H1 (cell line): ENCODE measurements around the gene ARHGAP22. TPM values are rescaled to one million over a fixed set of nuclear protein-coding genes. Genes with fewer than 3 reads are reported as not detected.

ENCODE experiments used
- CTCF ChIA-PET: fragments of 300-600 bp; sonication (Branson Sonifier 250); formaldehyde crosslinking; loops from one replicate; lab custom pipeline; 2021; ENCODE audit not compliant: partially characterized antibody; lab: Charles Lee
- POLR2A ChIA-PET: fragments of 300-600 bp; sonication (Branson Sonifier 250); formaldehyde crosslinking; loops from one replicate; lab custom pipeline; 2021; ENCODE audit warnings: inconsistent platforms; ENCODE audit not compliant: partially characterized antibody; lab: Charles Lee
- DNase-seq, 2 experiments: peaks; one replicate each; pipeline versions ENCODE4 v3.0.0 to v3.0.0-alpha.2; 2010 to 2022; ENCODE audit warnings: low spot score in 2 of 2, low read depth in 1 of 2, mixed read lengths in 1 of 2
- FAIRE-seq: peaks from 2 replicates; lab custom pipeline; 2011; peaks lifted over from hg19 to GRCh38; lab: Jason Lieb, UNC
- H2AFZ ChIP-seq: 2 replicates; pipeline ENCODE4 v1.8.1; 2012; ENCODE audit warnings: low read length, inconsistent platforms
- H2AK5ac ChIP-seq: 2 replicates; pipeline ENCODE4 v1.6.1; 2013; ENCODE audit warnings: low read depth, low read length
- H2BK120ac ChIP-seq: replicated peaks from 2 replicates; pipeline ENCODE3; 2013; ENCODE audit warnings: low read depth, low read length, inconsistent platforms
- H2BK12ac ChIP-seq: 2 replicates; pipeline ENCODE4 v1.6.1; 2013; ENCODE audit warnings: low read depth, low read length
- H2BK15ac ChIP-seq: 2 replicates; pipeline ENCODE4 v1.6.1; 2013; ENCODE audit warnings: low read length
- H2BK20ac ChIP-seq: 2 replicates; pipeline ENCODE4 v1.6.1; 2013; ENCODE audit warnings: low read length
- H2BK5ac ChIP-seq: 2 replicates; pipeline ENCODE4 v1.6.1; 2013; ENCODE audit warnings: low read depth, low read length
- H3K14ac ChIP-seq: 2 replicates; pipeline ENCODE4 v1.6.1; 2013; ENCODE audit warnings: inconsistent platforms; ENCODE audit not compliant: insufficient read length
- H3K18ac ChIP-seq: 2 replicates; pipeline ENCODE4 v1.6.1; 2013; ENCODE audit warnings: low read length; ENCODE audit errors: extremely low read depth
- H3K23ac ChIP-seq: 2 replicates; pipeline ENCODE4 v1.6.1; 2013; ENCODE audit warnings: inconsistent platforms; ENCODE audit not compliant: insufficient read length
- H3K23me2 ChIP-seq: 2 replicates; pipeline ENCODE4 v1.6.1; 2013; ENCODE audit warnings: low read depth, low read length
- H3K27ac ChIP-seq: 2 replicates; pipeline ENCODE4 v1.6.1; 2011; ENCODE audit warnings: low read depth, low read length, inconsistent platforms
- H3K27me3 ChIP-seq, 4 experiments: replicated peaks in 1 of 4; 1 replicate in 1 of 4; 2 replicates in 3 of 4; pipeline versions ENCODE4 v1.6.1 to v1.8.1; 2011 to 2013; ENCODE audit warnings: low read length in 3 of 4, mild to moderate bottlenecking in 3 of 4, inconsistent platforms in 2 of 4, mixed read lengths in 2 of 4, moderate library complexity in 1 of 4; ENCODE audit not compliant: control insufficient read depth in 3 of 4, insufficient read depth in 3 of 4; ENCODE audit errors: extremely low read depth in 1 of 4
- H3K36me3 ChIP-seq, 4 experiments: 2 replicates each; pipeline versions ENCODE4 v1.6.1 to v1.8.1; 2011 to 2013; ENCODE audit warnings: mild to moderate bottlenecking in 4 of 4, low read length in 3 of 4, moderate library complexity in 2 of 4, control low read depth in 1 of 4, inconsistent platforms in 1 of 4; ENCODE audit not compliant: insufficient read depth in 4 of 4, control insufficient read depth in 2 of 4
- H3K4ac ChIP-seq: replicated peaks from 2 replicates; pipeline ENCODE3; 2013; ENCODE audit warnings: low read length, low read depth, mixed read lengths, inconsistent platforms; ENCODE audit not compliant: insufficient read length
- H3K4me1 ChIP-seq, 4 experiments: replicated peaks in 1 of 4; 1 replicate in 1 of 4; 2 replicates in 3 of 4; pipeline versions ENCODE4 v1.6.1 to v1.8.1; 2011 to 2013; ENCODE audit warnings: low read length in 3 of 4, inconsistent platforms in 2 of 4, mixed read lengths in 1 of 4; ENCODE audit not compliant: insufficient read depth in 4 of 4, control insufficient read depth in 3 of 4
- H3K4me2 ChIP-seq, 2 experiments: 2 replicates each; pipeline versions ENCODE4 v1.6.1 to v1.8.1; 2011 to 2013; ENCODE audit warnings: low read depth in 2 of 2, low read length in 2 of 2, control low read depth in 1 of 2, inconsistent platforms in 1 of 2, mild to moderate bottlenecking in 1 of 2; ENCODE audit not compliant: insufficient read depth in 1 of 2
- H3K4me3 ChIP-seq, 4 experiments: fragments of 200-600, 300-600 bp in 1 of 4; sonication (generic), shearing (Covaris generic), sonication (Bioruptor Twin) in 1 of 4; 2 replicates each; pipeline versions ENCODE4 v1.5.1 to v1.8.1; 2011 to 2016; ENCODE audit warnings: low read length in 4 of 4, low read depth in 3 of 4, control low read depth in 2 of 4, inconsistent platforms in 2 of 4, mild to moderate bottlenecking in 2 of 4, mixed read lengths in 1 of 4, moderate library complexity in 1 of 4; ENCODE audit not compliant: insufficient read depth in 2 of 4; ENCODE audit errors: extremely low read depth in 1 of 4
- H3K56ac ChIP-seq: replicated peaks from 2 replicates; pipeline ENCODE3; 2013; ENCODE audit warnings: low read depth, mild to moderate bottlenecking, mixed read lengths, low read length, inconsistent platforms; ENCODE audit not compliant: insufficient read length
- H3K79me1 ChIP-seq: 2 replicates; pipeline ENCODE4 v1.6.1; 2013; ENCODE audit warnings: low read depth, low read length, control low read depth
- H3K79me2 ChIP-seq, 2 experiments: 2 replicates each; pipeline versions ENCODE4 v1.6.1 to v1.8.1; 2012 to 2013; ENCODE audit warnings: low read length in 2 of 2, mild to moderate bottlenecking in 2 of 2, inconsistent platforms in 1 of 2; ENCODE audit not compliant: insufficient read depth in 2 of 2, control insufficient read depth in 1 of 2
- H3K9ac ChIP-seq, 4 experiments: replicated peaks in 1 of 4; 1 replicate in 1 of 4; 2 replicates in 3 of 4; pipeline versions ENCODE4 v1.6.1 to v1.8.1; 2011 to 2013; ENCODE audit warnings: low read depth in 3 of 4, low read length in 3 of 4, control low read depth in 2 of 4, mild to moderate bottlenecking in 2 of 4, moderate library complexity in 2 of 4, inconsistent platforms in 1 of 4; ENCODE audit errors: extremely low read depth in 1 of 4
- H3K9me3 ChIP-seq, 2 experiments: 2 replicates each; pipeline versions ENCODE4 v1.6.1 to v1.8.1; 2012 to 2013; ENCODE audit warnings: mild to moderate bottlenecking in 2 of 2, moderate library complexity in 2 of 2, control low read depth in 1 of 2, inconsistent platforms in 1 of 2, low read depth in 1 of 2, low read length in 1 of 2, mixed read lengths in 1 of 2; ENCODE audit not compliant: insufficient read depth in 2 of 2
- H4K20me1 ChIP-seq, 2 experiments: replicated peaks in 1 of 2; 2 replicates each; pipeline versions ENCODE3 to v1.8.1; 2011 to 2013; ENCODE audit warnings: inconsistent platforms in 2 of 2, low read length in 2 of 2, mild to moderate bottlenecking in 1 of 2; ENCODE audit not compliant: insufficient read depth in 2 of 2, control insufficient read depth in 1 of 2
- H4K5ac ChIP-seq: 2 replicates; pipeline ENCODE4 v1.6.1; 2013; ENCODE audit warnings: low read length, low read depth, mixed read lengths, inconsistent platforms; ENCODE audit not compliant: insufficient read length
- H4K8ac ChIP-seq: 2 replicates; pipeline ENCODE4 v1.8.0; 2013; ENCODE audit warnings: mild to moderate bottlenecking, moderate library complexity, low read length, inconsistent platforms; ENCODE audit not compliant: insufficient read depth; ENCODE audit errors: extremely low read depth
- H4K91ac ChIP-seq: replicated peaks from 2 replicates; pipeline ENCODE3; 2013; ENCODE audit warnings: low read length, mixed read lengths, inconsistent platforms; ENCODE audit not compliant: insufficient read length
- JUN ChIP-seq: IDR thresholded peaks from 2 replicates; pipeline ENCODE4 v1.6.1; 2011; ENCODE audit warnings: low read depth, mild to moderate bottlenecking, improper control_type of control experiment, low read length
- KDM1A ChIP-seq: fragments of 200-600, 300-600 bp; sonication (generic); IDR thresholded peaks from 2 replicates; pipeline ENCODE4 v1.7.1; 2016; ENCODE audit warnings: mild to moderate bottlenecking, low read length, borderline replicate concordance
- NRF1 ChIP-seq: IDR thresholded peaks from 2 replicates; pipeline ENCODE4 v1.6.1; 2011; ENCODE audit warnings: mild to moderate bottlenecking, low read depth, low read length, improper control_type of control experiment
- PHF8 ChIP-seq: fragments of 200-600 bp; sonication (generic); conservative IDR thresholded peaks from 2 replicates; pipeline ENCODE4 v1.7.1; 2012; ENCODE audit warnings: low read depth, mild to moderate bottlenecking, inconsistent platforms, low read length, moderate library complexity
- RNF2 ChIP-seq: fragments of 200-900, 300-1000 bp; sonication (generic); IDR thresholded peaks from 2 replicates; pipeline ENCODE4 v1.7.1; 2016; ENCODE audit warnings: borderline replicate concordance, low read depth, mild to moderate bottlenecking, antibody characterized with exemption, low read length; ENCODE audit not compliant: poor library complexity, severe bottlenecking; ENCODE audit errors: missing control alignments
- SAP30 ChIP-seq: fragments of 300-600 bp; sonication (generic); IDR thresholded peaks from 2 replicates; pipeline ENCODE4 v1.7.1; 2012; ENCODE audit warnings: low read length, moderate library complexity, mild to moderate bottlenecking, inconsistent platforms; ENCODE audit not compliant: insufficient read depth, insufficient replicate concordance
- SIN3A ChIP-seq, 2 experiments: IDR thresholded peaks in 1 of 2; conservative IDR thresholded peaks in 1 of 2; 2 replicates each; pipeline ENCODE4 v1.6.1; 2011 to 2012; ENCODE audit warnings: low read length in 2 of 2, improper control_type of control experiment in 1 of 2, low read depth in 1 of 2, mild to moderate bottlenecking in 1 of 2
- SUZ12 ChIP-seq: fragments of 200-600 bp; sonication (generic); IDR thresholded peaks from 2 replicates; pipeline ENCODE4 v1.6.1; 2012; ENCODE audit warnings: mild to moderate bottlenecking, inconsistent platforms, low read length, moderate library complexity, mixed read lengths
- TAF7 ChIP-seq: optimal IDR thresholded peaks from 2 replicates; pipeline ENCODE3; 2011; ENCODE audit warnings: low read depth, mild to moderate bottlenecking, inconsistent platforms, low read length, moderate library complexity, borderline replicate concordance
- TBP ChIP-seq: IDR thresholded peaks from 2 replicates; pipeline ENCODE4 v1.6.1; 2011; ENCODE audit warnings: low read depth, low read length, improper control_type of control experiment
- YY1 ChIP-seq: IDR thresholded peaks from 2 replicates; pipeline ENCODE4 v1.6.1; 2011; ENCODE audit warnings: low read depth, mild to moderate bottlenecking, low read length
- WGBS, 2 experiments: shearing (Covaris generic) in 1 of 2; methylation state at CpG; one replicate each; pipeline versions ENCODE4 v1.1.6 to v1.1.7; 2013 to 2015; ENCODE audit warnings: low lambda C conversion rate in 2 of 2, mixed read lengths in 2 of 2, inconsistent platforms in 1 of 2, low coverage in 1 of 2, missing lambda C conversion rate in 1 of 2; ENCODE audit not compliant: insufficient replicate concordance in 2 of 2, insufficient coverage in 1 of 2, insufficient read length in 1 of 2; ENCODE audit errors: extremely low coverage in 1 of 2, missing lambda C conversion rate in 1 of 2; 5-methylcytosine and 5-hydroxymethylcytosine counted together
- polyA plus RNA-seq, 7 experiments: library from polyadenylated mRNA; depleted of rRNA in 3 of 7; stranded (reverse) in 5 of 7; unstranded in 2 of 7; fragments of >200 nt in 5 of 7; fragments of 200-250 nt in 2 of 7; gene quantifications; 1 replicate in 5 of 7; 2 replicates in 1 of 7; 4 replicates in 1 of 7; pipeline versions ENCODE4 v1.2.1 to v1.2.3, GENCODE V29; 2011 to 2013; ENCODE audit warnings: missing spikeins in 2 of 7, mixed read lengths in 2 of 7
- total RNA-seq: library from RNA; stranded (reverse); fragmentation: NEBNext Ultra II Directional; extraction: Animal tissue kit (Norgen Biotek cat#: 25700); gene quantifications from 2 replicates; pipeline ENCODE4 v1.2.1, GENCODE V29; 2021

ARHGAP22 gene
- total and polyA plus RNA-seq, 2 of the 8 experiments (the other 6 are each of a cell fraction or from before 2014, with no cell fraction given), result 3.6 to 11.2 TPM

DNA sequence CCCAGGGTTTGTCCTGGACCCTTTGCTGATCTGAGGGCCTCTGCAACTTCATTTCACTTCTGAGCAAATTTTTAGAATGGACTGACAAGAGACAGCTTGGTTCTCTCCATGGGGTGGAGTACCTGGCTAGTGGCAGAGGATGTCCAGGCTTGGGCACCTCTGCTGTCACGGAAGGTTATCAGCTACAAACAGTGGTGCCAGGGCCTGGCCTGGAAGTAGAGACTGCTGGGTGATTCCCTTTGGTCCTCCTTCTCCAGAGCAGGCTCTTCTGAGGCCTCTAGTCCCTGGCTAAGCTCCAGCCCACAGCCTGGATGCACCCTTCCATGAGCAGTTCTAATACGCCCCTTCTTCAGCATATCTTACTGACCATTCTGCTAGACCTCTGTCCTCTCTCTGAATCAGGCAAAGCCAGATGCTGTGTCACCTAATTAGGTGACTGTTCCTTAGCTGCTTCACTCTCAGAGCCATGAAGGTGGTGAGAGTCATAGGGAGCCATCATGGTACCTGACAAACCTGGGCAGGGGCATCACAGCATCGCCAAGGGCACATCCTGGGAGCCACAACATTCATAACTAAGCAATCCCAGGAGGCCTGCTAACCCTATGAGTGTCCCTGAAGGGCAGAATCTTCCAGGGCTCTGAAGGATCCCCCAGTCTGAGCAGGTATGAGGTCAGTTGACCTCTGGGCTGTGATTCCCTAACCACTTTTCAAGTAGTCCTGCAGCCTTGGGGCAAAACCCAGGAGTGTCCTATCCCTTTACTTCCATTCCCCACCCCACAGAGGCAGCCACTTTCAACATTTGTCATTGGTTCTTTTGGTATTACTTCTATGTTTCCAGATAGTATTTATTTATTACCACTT, 4.0 kb downstream of the ARHGAP22 start:
- H3K79me1 ChIP-seq, result no peaks in the 10 kb centered on the region
- no peak overlapping the region for H4K8ac ChIP-seq
- H2BK120ac ChIP-seq, result no peak overlapping the region
- H3K9ac ChIP-seq, result no peak overlapping the region
- no peaks in the 10 kb centered on the region for H4K20me1 ChIP-seq
- FAIRE-seq, result no peak
- no peaks in the 10 kb centered on the region for H3K79me2 ChIP-seq
- no peaks in the 10 kb centered on the region for H3K36me3 ChIP-seq
- ChIA-PET CTCF (interaction anchor here (0.6 to 1.8 kb wide), 2 partner anchors 43 to 56 kb away, joined by 4 to 8 read pairs; no protein-coding TSS in a partner anchor), POLR2A (no interaction called here)
- WGBS, 2 experiments, result 84% methylated on average over 3 of the region's 3 CpGs; no CpG with 5 or more reads in 1 of the 2 experiments
- H3K4me1 ChIP-seq, result peaks cover 0 to 20% (median 8%) of the 10 kb centered on the region in 4 experiments; a peak in 6 of 7 replicates
- no peak overlapping the region for H2BK12ac ChIP-seq
- H3K27ac ChIP-seq, result no peak overlapping the region
- H4K5ac ChIP-seq, result no peak overlapping the region
- H2BK5ac ChIP-seq, result no peak overlapping the region
- no peak overlapping the region for H4K91ac ChIP-seq
- H3K4ac ChIP-seq, result no peak overlapping the region
- no peaks in the 10 kb centered on the region for H3K9me3 ChIP-seq
- H2AK5ac ChIP-seq, result no peak overlapping the region
- H3K23ac ChIP-seq, result no peak overlapping the region
- no peak overlapping the region for H3K4me3 ChIP-seq
- H2AFZ ChIP-seq, result no peak overlapping the region
- no peaks in the 10 kb centered on the region; the same call in 1 of the 2 replicates for H3K23me2 ChIP-seq
- H3K56ac ChIP-seq, result no peak overlapping the region
- no peak overlapping the region for H3K4me2 ChIP-seq
- peak in 1 of 2 experiments; percentile 23 for DNase-seq
- H2BK20ac ChIP-seq, result 0 out of 2 replicates have a peak overlapping the region, but pooled peaks have one; percentile 5
- H3K18ac ChIP-seq, result no peak overlapping the region
- peaks cover 0 to 18% (median 12%) of the 10 kb centered on the region in 4 experiments; a peak in 6 of 7 replicates for H3K27me3 ChIP-seq
- H2BK15ac ChIP-seq, result no peak overlapping the region
- no peak overlapping the region for H3K14ac ChIP-seq
- TF ChIP-seq TBP, result no peak
- no peak for TF ChIP-seq NRF1
- TF ChIP-seq SAP30, result no peak
- no peak for TF ChIP-seq SUZ12
- no peak for TF ChIP-seq YY1
- no peak for TF ChIP-seq JUN
- no peak for TF ChIP-seq SIN3A (conservative IDR thresholded peaks at IDR 0.05 in 1 of 2, IDR thresholded peaks at IDR 0.05 in 1 of 2; ENCODE audit: low read depth in 1 of 2, low read length in 2 of 2)
- TF ChIP-seq RNF2, result no peak
- TF ChIP-seq TAF7, result no peak
- no peak for TF ChIP-seq PHF8
- no peak for TF ChIP-seq KDM1A
